BJ (cell line): Measurements from ENCODE around the gene CHP2. TPM values are rescaled to one million over a fixed set of nuclear protein-coding genes. Genes with fewer than 3 reads are reported as not detected.
"Not testable (repeated sequence)": the region's sequence is repeated elsewhere in the genome, so short reads cannot be mapped to it uniquely, and the experiment has no call there.

Experiments
- CTCF ChIA-PET: fragments of 350-600 bp; formaldehyde crosslinking; extraction: SDS; loops from one replicate; lab custom pipeline; 2021; ENCODE audit warnings: antibody characterized with exemption, inconsistent platforms; lab: Yijun Ruan, JAX
- POLR2A ChIA-PET: fragments of 300-600 bp; sonication (Branson Sonifier 250); formaldehyde crosslinking; extraction: SDS; loops from one replicate; lab custom pipeline; 2021; ENCODE audit warnings: antibody characterized with exemption; lab: Charles Lee
- DNase-seq: peaks from one replicate; pipeline ENCODE4 v3.0.0-alpha.2; 2011; ENCODE audit warnings: low read depth
- H3K27me3 ChIP-seq: 2 replicates; pipeline ENCODE4 v1.6.0; 2011; ENCODE audit warnings: low read length; ENCODE audit not compliant: control insufficient read depth, insufficient read depth
- H3K36me3 ChIP-seq: 2 replicates; pipeline ENCODE4 v1.5.1; 2011; ENCODE audit warnings: low read length; ENCODE audit not compliant: control insufficient read depth, insufficient read depth
- H3K4me3 ChIP-seq: 2 replicates; pipeline ENCODE4 v1.5.1; 2011; ENCODE audit warnings: low read depth, mild to moderate bottlenecking, control low read depth, low read length
- CTCF ChIP-seq: IDR thresholded peaks from 2 replicates; pipeline ENCODE4 v1.5.1; 2011; ENCODE audit warnings: low read depth, mild to moderate bottlenecking, control low read depth, inconsistent platforms, low read length, moderate library complexity; ENCODE audit not compliant: insufficient read depth
- polyA plus RNA-seq: library from polyadenylated mRNA; depleted of rRNA; stranded (reverse); fragments of >200 nt; gene quantifications from 2 replicates; pipeline ENCODE4 v1.2.3, GENCODE V29; 2011

The CHP2 gene
- polyA plus RNA-seq, 1 experiment = not detected

- CTCF ChIA-PET = interaction anchor here (0.6 to 1.3 kb wide), 2 partner anchors 54 to 276 kb away, joined by 3 read pairs; no protein-coding TSS in a partner anchor
- Histone ChIP-seq H3K27me3 (no peaks in the 10 kb centered on the region), H3K4me3 (no peak overlapping the region), H3K36me3 (no peaks in the 10 kb centered on the region)
- POLR2A ChIA-PET = no interaction called here
- no peak for TF ChIP-seq CTCF
- no peak for DNase-seq
Observed at GRCh38 chr16:23734176-23734893, 20.5 kb upstream of the CHP2 start.

- H3K36me3 ChIP-seq, H3K4me3 ChIP-seq, DNase-seq, POLR2A ChIA-PET, CTCF ChIA-PET, H3K27me3 ChIP-seq: not testable (repeated sequence)
Observed at GRCh38 chr16:23737423-23738028, 17.3 kb upstream of the CHP2 start.

GRCh38 chr16:23739516-23739915, 15.3 kb upstream of the CHP2 start:
- no peak for TF ChIP-seq CTCF
- DNase-seq = no peak
- no peaks in the 10 kb centered on the region for H3K36me3 ChIP-seq
- POLR2A ChIA-PET = no interaction called here
- H3K4me3 ChIP-seq = no peak overlapping the region
- CTCF ChIA-PET = no interaction called here
- H3K27me3 ChIP-seq = no peaks in the 10 kb centered on the region

GRCh38 chr16:23741675-23742303, 13.0 kb upstream of the CHP2 start:
- Histone ChIP-seq H3K4me3 (no peak overlapping the region), H3K27me3 (no peaks in the 10 kb centered on the region), H3K36me3 (no peaks in the 10 kb centered on the region)
- DNase-seq = no peak
- CTCF ChIA-PET = no interaction called here
- TF ChIP-seq CTCF = no peak
- POLR2A ChIA-PET = no interaction called here

- no peak for DNase-seq
- CTCF ChIA-PET = no interaction called here
- Histone ChIP-seq H3K36me3 (no peaks in the 10 kb centered on the region), H3K4me3 (no peak overlapping the region), H3K27me3 (no peaks in the 10 kb centered on the region)
- no peak for TF ChIP-seq CTCF
- POLR2A ChIA-PET = no interaction called here
Observed at GRCh38 chr16:23742766-23743165, 12.1 kb upstream of the CHP2 start.
